Hepatocyte (in vitro differentiated cells): Measurements from ENCODE around the gene DNM3.

ENCODE experiments used
- EZH2 ChIP-seq: fragments of 200-600 bp; sonication (generic); IDR thresholded peaks from 2 replicates; pipeline ENCODE4 v1.6.1; 2016; ENCODE audit warnings: antibody characterized with exemption, mild to moderate bottlenecking, borderline replicate concordance
- EZH2phosphoT487 ChIP-seq: fragments of 200-600 bp; sonication (generic); IDR thresholded peaks from one replicate; pipeline ENCODE4 v1.6.1; 2018; ENCODE audit warnings: antibody characterized with exemption, mild to moderate bottlenecking, low read depth, moderate library complexity; ENCODE audit not compliant: unreplicated experiment, severe bottlenecking
- TF ChIP-seq, protein P1 (sequence below): fragments of 200-600 bp; sonication (generic); IDR thresholded peaks from 2 replicates; pipeline ENCODE4 v1.5.1; 2016; ENCODE audit warnings: antibody characterized with exemption, mild to moderate bottlenecking; ENCODE audit not compliant: poor library complexity

DNA sequence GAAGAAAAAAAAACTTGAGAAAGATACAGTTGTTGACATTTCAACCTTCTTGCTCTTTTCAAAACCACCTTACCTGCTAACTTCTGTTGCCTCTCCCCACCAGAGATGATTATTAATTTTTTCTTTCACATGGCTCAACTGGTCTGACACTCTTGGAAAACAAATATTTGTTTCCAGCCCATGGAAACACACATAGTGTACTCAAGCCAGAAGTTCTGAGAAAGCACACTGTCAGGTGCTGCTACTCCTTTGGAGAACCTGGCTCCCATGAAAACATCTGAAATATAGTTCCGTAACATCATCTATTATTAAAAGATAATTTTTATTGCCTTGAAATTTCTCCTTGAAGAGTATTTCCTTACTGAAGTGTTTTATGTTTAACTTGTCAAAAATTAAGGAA, 434.2 kb downstream of the DNM3 start:
- TF ChIP-seq, protein P1, sequence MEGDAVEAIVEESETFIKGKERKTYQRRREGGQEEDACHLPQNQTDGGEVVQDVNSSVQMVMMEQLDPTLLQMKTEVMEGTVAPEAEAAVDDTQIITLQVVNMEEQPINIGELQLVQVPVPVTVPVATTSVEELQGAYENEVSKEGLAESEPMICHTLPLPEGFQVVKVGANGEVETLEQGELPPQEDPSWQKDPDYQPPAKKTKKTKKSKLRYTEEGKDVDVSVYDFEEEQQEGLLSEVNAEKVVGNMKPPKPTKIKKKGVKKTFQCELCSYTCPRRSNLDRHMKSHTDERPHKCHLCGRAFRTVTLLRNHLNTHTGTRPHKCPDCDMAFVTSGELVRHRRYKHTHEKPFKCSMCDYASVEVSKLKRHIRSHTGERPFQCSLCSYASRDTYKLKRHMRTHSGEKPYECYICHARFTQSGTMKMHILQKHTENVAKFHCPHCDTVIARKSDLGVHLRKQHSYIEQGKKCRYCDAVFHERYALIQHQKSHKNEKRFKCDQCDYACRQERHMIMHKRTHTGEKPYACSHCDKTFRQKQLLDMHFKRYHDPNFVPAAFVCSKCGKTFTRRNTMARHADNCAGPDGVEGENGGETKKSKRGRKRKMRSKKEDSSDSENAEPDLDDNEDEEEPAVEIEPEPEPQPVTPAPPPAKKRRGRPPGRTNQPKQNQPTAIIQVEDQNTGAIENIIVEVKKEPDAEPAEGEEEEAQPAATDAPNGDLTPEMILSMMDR = no peak
- TF ChIP-seq EZH2 (no peak), EZH2phosphoT487 (no peak)
